GM19043 (cell line): Measurements from ENCODE around the gene OPTC.
"Not testable (repeated sequence)": the region's sequence is repeated elsewhere in the genome, so short reads cannot be mapped to it uniquely, and the experiment has no call there.

ENCODE experiments used
- ATAC-seq: cut with Tn5 transposase; IDR thresholded peaks from one replicate; pipeline ENCODE4 v1.9.1; 2021; ENCODE audit warnings: low read depth; ENCODE audit not compliant: unreplicated experiment

The OPTC gene

GRCh38 chr1:203493901-203494300 is at the start of gene OPTC:
TSS of gene OPTC (plus strand) at chr1:203494153. CDS start at chr1:203496006, 1,853 bp downstream.
- ATAC-seq: no peak

DNA sequence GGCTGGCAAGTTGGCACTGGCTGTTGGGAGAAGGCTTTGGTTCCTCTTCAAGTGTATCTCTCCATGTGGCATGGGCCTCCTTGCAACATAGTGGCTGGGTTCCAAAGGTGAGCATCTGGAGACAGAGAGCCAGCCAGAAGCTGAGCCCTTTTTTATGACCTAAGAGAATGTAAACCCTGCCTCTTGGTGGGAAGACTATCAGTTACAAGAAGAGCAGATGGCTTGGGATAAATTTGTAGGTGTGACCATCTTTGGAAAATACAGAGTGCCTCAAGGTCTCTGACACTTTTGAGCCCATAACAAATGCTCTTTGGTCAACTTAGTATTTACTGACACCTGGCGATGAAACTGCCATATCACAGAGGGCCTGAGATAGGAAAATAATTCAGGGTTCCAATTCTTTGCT is 49.8 kb upstream of the OPTC start:
- no peak for ATAC-seq

DNA sequence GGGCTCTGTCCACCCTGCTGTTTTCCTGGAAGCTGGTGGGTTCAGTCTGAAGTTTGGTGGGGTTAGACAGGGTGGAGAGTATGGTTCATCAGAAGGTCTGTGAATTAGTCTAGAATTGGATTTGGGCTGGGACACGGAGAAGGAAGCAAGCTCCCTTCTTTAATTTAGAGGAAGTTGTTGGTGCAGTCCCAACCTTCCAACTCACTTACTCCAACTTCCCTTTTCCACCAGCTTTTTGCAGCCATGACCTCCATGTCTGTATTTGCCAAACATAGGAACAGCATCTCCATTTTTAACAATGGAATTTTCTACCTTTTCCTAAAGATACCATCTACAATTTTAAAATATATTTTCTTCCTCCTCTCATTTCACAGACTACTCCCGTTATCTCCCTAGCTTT is 46.8 kb upstream of the OPTC start:
- ATAC-seq: no peak

GRCh38 chr1:203447598-203447997 is 46.4 kb upstream of the OPTC start:
- not testable (repeated sequence) for ATAC-seq

DNA sequence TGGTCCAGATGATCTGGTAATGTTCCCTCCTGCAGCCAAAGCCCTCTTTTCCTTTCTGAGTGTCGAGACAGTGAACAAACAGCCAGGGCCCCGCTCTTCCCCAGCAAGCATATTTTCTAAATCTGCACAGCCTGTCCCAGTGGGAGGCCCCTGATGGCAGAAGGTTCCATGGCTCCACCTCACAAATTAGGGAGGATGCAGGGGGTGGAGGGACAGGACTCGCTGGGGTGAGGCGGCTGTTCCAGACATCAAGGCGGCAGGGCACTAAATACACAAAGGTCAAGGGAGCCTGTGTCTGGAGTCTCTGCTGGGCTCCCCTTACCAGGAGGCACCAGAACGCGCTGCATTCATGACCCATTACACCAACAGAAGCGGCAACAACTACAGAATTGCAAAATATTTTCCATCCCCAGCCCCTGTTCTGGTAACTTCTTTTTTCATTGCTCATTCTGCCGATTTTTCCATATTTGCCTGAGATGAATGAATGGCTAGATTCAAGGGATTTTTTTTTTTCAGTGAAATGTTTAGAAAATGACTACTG is 45.4 kb upstream of the OPTC start:
- ATAC-seq: no peak

GRCh38 chr1:203450001-203450400 is 44.0 kb upstream of the OPTC start:
- no peak for ATAC-seq

DNA sequence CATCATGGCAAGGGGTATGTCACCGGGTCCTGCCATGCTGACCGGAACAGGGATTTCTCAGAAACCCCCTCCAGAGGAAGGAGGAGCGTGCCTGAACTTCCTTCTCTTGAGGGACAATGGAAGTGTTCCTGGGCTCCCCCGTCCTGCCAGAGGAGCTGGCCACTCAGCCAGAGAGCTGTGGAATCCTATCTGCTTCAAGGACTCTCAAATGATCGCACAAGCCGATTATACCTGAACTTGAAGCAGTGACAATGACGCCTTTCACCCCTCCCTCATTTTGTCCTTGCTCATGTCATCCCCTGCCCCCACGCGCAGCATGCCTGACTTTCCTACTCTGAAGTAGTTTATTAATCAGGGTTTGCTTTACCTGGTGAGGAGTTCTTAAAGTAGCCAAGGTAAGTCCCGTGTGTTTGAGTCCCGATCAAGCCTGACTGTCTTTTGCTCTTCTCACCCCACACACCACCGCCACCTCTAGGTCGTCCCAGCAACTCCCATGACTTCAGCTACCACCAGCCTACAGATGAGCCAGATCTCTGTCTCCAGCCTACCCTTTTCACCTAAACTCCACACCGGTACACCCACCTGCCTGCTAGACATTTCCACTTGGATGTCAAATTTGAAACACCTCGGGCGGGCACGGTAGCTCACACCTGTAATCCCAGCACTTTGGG is 43.3 kb upstream of the OPTC start:
- no peak for ATAC-seq

DNA sequence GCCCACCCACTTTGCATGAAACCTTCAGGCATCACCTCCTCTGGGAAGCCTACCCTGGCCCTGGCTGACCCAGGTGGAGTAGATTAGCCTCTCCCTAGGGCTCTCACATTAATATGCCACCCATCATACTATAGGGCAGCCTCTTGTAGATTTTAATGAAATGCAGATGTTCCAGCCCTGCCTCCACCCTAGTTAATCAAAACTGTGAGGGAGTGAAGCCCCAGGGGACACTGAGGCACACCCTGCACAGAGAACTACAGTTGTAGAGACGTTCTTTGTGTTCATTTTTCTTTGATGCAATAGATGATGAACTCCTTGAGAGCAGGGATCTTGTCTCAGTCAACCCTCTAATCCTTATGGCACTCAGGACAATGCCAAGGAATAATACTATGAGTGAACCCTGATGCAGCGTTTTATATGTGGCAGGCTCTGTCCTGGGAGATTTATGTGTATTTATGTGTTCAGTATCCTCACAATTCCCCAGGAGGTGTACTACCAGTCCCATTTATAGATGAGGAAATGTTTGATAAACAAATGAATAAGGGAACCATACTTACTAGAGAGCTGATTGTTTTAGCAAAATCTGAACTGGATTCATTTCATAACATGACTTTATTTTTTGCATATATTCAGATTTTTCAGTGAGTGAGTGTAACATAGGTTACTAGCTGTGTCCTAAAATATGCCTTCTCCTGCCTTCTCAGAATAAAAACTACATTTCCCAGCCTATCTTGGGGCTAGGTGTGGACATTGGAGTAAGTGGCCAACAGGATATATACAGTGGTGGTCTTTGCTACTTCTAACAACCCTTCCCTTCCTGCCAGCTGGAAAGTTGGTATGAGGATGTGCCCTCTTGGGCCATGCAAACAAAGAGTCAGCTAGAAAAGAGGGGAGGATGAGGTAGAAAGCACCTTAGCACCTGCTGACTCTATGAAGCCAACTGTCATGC is 41.8 kb upstream of the OPTC start:
- no peak for ATAC-seq

DNA sequence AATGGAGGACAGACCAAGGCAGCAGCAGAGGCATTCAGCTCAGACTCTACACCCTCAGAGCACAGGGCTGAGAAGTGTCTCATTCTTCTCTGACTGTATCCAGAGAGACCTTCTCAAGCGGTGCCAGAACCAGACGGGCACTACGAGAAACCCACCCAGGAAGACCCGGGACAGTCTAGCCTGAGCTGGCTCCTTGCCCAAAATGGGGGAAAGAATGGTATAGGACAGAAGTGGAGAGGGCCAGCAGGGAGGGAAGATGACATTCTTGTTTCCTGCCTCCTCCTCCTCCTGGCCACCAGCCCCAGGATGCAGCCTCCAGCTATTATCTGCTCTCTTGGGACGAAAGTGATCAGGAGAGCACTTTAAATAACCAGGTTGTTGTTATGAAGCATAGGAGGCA is 40.9 kb upstream of the OPTC start:
- ATAC-seq: no peak

- no peak for ATAC-seq
These were observed 40.3 kb upstream of the OPTC start for GRCh38 chr1:203453616-203454015.

GRCh38 chr1:203454986-203455471 is 38.9 kb upstream of the OPTC start:
- ATAC-seq: no peak

GRCh38 chr1:203455706-203456105 is 38.2 kb upstream of the OPTC start:
- ATAC-seq: no peak

GRCh38 chr1:203456577-203456976 is 37.4 kb upstream of the OPTC start:
- no peak for ATAC-seq

- no peak for ATAC-seq
These were observed 35.9 kb upstream of the OPTC start for GRCh38 chr1:203458078-203458477.

GRCh38 chr1:203459671-203460201 is 34.2 kb upstream of the OPTC start:
- ATAC-seq: no peak

GRCh38 chr1:203461717-203462116 is 32.2 kb upstream of the OPTC start:
- no peak for ATAC-seq

GRCh38 chr1:203462143-203462542 is 31.8 kb upstream of the OPTC start:
- no peak for ATAC-seq

- no peak for ATAC-seq
These were observed 31.1 kb upstream of the OPTC start for GRCh38 chr1:203462878-203463277.

GRCh38 chr1:203463469-203464062 is 30.4 kb upstream of the OPTC start:
- no peak for ATAC-seq

- ATAC-seq: no peak
These were observed 29.7 kb upstream of the OPTC start for GRCh38 chr1:203464226-203464625.

GRCh38 chr1:203464743-203465142 is 29.2 kb upstream of the OPTC start:
- no peak for ATAC-seq
